H4 (cell line): Measurements from ENCODE around the gene SORCS2. TPM values are rescaled to one million over a fixed set of nuclear protein-coding genes. Genes with fewer than 3 reads are reported as not detected.

Experiments
- DNase-seq: peaks from one replicate; pipeline ENCODE4 v3.0.0-alpha.2; 2015; ENCODE audit warnings: low spot score
- total RNA-seq: library from RNA; depleted of rRNA; stranded (reverse); fragments of >200 nt; shearing (Covaris generic); gene quantifications from 2 replicates; pipeline ENCODE4 v1.2.3, GENCODE V29; 2014

Gene SORCS2
- total RNA-seq, 1 experiment from 2014 or later, result 0.02 TPM

- DNase-seq, result no peak
Measured at GRCh38 chr4:7524064-7524682, 331.8 kb downstream of the SORCS2 start.

DNA sequence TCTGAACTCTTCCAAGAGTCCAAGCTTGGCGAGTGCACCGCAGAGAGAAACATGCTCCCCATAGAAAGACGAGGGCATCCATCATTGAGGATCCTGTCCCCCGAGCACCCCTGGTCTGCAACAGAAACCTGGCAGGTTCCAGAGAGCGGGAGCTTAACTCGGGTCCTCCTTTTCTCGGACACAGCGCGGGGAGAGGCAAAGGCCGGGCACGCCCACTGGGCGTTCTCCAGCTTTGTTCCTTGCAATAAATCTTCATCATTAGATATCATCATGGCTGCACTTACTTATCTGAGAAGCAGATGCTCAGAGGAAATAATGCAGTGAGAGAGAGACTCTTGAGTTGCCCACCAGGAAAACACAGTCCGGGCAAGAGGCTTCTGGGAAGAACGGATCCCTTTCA lies 332.5 kb downstream of the SORCS2 start:
- no peak for DNase-seq

GRCh38 chr4:7526491-7526890 lies 334.2 kb downstream of the SORCS2 start:
- no peak for DNase-seq

- no peak for DNase-seq
Measured at GRCh38 chr4:7526929-7527535, 334.7 kb downstream of the SORCS2 start.

DNA sequence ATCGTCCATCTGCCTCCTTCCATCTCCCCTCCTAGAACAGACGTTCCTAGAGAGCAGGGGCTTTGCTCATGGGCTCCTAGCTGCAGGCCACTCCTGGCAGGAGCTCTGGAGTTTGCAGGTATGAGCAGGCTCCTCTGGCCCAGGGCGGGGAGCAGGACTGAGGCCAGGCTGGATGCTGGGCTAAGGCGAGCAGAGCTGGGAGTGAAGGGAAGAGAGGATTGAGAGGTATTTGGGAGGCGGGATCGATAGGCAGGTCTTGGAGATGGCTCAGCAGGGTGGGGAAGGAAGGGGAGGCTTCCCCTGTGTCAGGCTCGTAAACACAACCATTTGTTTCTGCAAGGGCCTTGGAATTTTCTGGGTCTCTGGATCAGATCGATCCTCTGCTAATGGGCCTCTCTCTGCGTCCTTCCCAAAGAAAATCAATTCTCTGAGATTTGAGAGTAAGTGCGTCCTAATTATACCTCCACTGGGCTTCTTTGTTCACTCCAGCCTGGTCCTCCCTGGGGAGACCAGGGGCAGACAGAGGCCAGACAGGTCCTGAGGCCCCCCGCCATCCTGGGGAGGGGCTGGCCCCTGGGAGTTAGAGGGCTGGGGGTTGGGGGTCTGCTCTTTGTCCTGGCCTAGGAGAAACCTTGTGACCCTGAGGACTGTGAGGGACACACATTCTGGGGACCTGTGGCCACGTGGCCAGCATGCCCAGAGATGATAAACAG lies 337.2 kb downstream of the SORCS2 start:
- no peak for DNase-seq

GRCh38 chr4:7530082-7530481 lies 337.7 kb downstream of the SORCS2 start:
- DNase-seq, result no peak

DNA sequence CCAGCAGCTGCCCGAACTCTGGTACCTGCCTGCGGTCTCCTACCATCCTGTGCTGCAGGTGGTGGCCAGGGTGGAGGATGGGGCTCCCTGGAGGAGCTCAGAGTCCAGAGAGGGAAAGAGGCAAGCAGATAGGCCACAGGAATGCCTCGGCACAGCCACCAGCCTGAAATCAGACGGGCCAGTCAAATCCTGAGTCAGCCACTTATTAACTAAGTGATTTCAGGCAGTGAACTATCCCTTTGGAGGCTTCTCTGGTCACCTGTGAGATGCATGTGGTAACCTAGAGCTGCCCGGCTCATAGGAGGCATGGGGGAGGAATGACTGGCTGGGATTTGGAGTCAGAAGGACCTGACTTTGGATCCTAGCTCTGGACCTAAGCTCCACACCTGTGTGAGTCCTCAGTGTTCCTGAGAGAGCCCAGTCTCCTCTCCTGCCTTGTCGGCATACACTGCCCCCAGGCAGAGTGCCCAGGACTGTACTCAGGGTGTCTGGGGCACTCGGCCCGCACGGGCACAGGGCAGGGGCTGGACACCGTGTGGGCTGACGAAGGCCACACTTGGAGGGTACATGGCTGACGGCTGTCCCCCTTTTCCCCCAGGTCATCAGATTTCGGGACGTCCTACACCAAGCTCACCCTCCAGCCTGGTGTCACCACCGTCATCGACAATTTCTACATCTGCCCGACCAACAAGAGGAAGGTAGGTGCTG lies 338.7 kb downstream of the SORCS2 start:
- no peak for DNase-seq

- no peak for DNase-seq
Measured at GRCh38 chr4:7531640-7531994, 339.3 kb downstream of the SORCS2 start.

- no peak for DNase-seq
Measured at GRCh38 chr4:7532043-7532442, 339.7 kb downstream of the SORCS2 start.

DNA sequence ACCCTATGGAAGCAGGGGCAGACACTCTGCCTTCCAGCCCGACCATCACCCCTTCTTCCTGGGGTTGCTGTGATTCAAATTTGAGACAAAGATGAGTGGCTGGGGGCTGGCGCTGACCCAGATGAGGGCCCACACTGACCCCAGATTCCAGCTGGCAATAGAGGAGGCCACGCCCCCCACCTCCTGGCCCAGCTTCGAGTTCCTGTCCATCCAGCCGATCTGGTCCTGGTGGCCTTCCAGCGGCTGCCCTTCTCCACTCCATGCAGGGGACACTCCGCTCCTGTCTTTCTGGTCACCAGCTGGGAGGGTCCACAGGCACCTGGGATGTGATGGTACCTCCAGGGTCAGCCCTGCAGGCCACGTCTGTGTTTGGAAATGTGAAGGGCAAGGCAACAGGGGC lies 340.9 kb downstream of the SORCS2 start:
- DNase-seq, result no peak

GRCh38 chr4:7535094-7535493 lies 342.8 kb downstream of the SORCS2 start:
- no peak for DNase-seq

DNA sequence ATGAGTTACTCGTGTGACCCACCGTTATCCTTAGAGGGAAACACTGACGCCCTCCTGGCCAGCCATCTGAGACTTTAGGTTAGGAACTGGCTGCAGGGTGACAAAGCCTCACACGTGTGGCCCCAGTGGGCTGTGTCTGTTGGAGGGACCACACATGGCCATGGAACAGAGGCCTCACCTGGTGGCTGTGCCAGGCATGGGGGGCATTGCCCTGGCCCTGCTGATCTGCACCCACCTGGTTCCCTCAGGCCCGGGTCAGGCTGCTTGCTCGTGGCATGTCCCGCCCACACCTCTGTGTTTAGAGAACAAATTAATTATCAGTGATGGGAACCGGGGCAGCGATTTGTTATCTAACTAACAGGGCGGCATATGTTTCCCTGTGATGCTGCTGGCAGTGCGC lies 343.3 kb downstream of the SORCS2 start:
- no peak for DNase-seq

DNA sequence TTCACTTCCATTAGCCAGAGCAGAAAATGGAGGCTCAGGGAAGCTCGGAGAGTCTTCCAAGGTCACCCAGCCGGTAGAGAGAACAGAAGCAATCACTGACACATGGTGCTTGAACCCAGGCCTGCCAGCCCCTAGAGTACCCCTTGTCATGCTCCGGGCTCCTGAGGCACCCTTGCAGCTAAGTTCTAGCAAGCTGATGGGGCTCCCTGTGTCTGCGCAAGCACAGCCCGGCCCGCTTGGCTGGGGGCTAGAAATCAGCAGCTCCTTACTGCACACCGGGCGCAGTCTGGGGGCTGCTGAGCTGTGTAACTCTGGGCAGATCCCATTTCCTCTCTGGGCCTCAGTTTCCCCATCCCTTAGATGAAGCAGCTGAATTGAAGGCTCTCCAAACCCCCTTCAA lies 344.5 kb downstream of the SORCS2 start:
- DNase-seq, result no peak

GRCh38 chr4:7537853-7538400 lies 345.6 kb downstream of the SORCS2 start:
- DNase-seq, result no peak

GRCh38 chr4:7538518-7538917 lies 346.2 kb downstream of the SORCS2 start:
- no peak for DNase-seq

- no peak for DNase-seq
Measured at GRCh38 chr4:7539186-7539585, 346.8 kb downstream of the SORCS2 start.

DNA sequence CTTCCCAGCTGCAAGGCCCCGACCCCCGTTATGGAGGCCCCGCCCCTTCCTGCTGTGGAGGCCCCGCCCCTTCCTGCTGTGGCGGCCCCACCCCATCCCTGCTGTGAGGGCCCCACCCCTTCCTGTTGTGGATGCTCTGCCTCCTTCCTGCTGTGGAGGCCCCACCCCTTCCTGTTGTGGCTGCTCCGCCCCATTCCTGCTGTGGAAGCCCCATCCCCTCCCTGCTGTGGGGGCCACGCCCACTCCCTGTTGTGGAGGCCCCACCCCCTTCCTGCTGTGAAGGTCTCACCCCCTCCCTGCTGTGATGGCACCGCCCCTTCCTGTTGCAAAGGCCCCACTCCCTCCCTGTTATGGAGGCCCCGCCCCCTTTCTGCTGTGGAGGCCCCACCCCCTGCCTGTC lies 347.3 kb downstream of the SORCS2 start:
- DNase-seq, result peak; percentile 97

- peak; percentile 53 for DNase-seq
Measured at GRCh38 chr4:7540206-7540605, 347.9 kb downstream of the SORCS2 start.

- no peak for DNase-seq
Measured at GRCh38 chr4:7540654-7541413, 348.5 kb downstream of the SORCS2 start.

DNA sequence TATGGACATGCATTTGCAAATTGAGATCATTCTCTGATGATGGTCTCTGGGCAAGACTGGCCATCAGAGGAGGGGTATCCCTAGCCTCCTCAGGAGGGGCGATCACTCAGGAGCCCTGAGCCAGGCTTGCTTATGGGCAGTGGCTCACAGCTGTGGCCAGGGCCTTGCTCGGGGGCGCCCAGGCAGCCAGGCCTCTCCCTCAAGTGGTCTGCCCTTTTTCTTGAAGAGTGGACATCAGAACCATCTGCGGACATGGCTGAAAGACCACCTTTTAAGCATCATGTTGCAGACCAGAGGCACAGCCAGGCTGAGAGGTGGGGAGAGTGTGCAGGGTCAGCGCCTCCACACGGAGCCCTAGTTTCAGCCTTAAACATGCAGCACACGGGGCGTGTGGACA lies 349.1 kb downstream of the SORCS2 start:
- DNase-seq, result no peak

DNA sequence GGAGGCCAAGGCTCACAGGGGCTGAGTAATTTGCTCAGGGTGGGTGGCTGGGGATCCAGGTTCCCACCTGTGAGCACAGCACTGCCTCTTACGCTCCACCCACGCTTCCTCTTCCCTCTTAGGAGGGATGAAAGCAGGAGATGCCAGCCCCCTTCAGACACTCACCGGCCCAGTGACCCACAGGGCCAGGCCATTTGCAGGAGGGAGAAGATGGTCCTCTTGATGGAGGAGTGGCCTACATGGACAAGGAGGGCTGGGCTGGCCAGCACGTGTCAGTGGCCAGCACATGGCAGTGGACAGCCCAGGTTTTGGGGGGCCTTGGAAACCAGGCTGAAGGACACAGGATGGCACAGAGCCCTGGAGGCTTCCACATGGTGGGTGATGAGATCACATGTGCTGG lies 350.4 kb downstream of the SORCS2 start:
- no peak for DNase-seq
